CD14-positive monocyte (primary cell): ENCODE data around the gene ZFX. TPM values are rescaled to one million over a fixed set of nuclear protein-coding genes. Genes with fewer than 3 reads are reported as not detected.

Source experiments
- DNase-seq, 3 donors: peaks; one replicate each; pipeline ENCODE4 v3.0.0-alpha.2; 2011 to 2022
- H2AFZ ChIP-seq: 2 replicates; pipeline ENCODE4 v1.6.0; 2012; ENCODE audit warnings: mild to moderate bottlenecking, low read depth, low read length, inconsistent platforms; ENCODE audit not compliant: insufficient read depth, poor library complexity, severe bottlenecking
- H3K27ac ChIP-seq, 2 donors: 1 replicate in 1 of 2; 2 replicates in 1 of 2; pipeline ENCODE4 v1.5.1; 2012 to 2013; ENCODE audit warnings: low read length in 2 of 2, control low read depth in 1 of 2, inconsistent platforms in 1 of 2, low read depth in 1 of 2, mild to moderate bottlenecking in 1 of 2
- H3K27me3 ChIP-seq, 2 donors: one replicate each; pipeline versions ENCODE4 v1.6.0 to v1.6.1; 2011 to 2013; ENCODE audit warnings: low read length in 2 of 2; ENCODE audit not compliant: control insufficient read depth in 2 of 2, insufficient read depth in 2 of 2
- H3K36me3 ChIP-seq, 2 donors: replicated peaks in 1 of 2; 1 replicate in 1 of 2; 2 replicates in 1 of 2; pipeline versions ENCODE4 v1.5.1 to v1.6.1; 2012 to 2013; ENCODE audit warnings: low read length in 2 of 2, control low read depth in 1 of 2, inconsistent platforms in 1 of 2, mild to moderate bottlenecking in 1 of 2; ENCODE audit not compliant: insufficient read depth in 2 of 2, control insufficient read depth in 1 of 2
- H3K4me1 ChIP-seq, 2 donors: 1 replicate in 1 of 2; 2 replicates in 1 of 2; pipeline versions ENCODE4 v1.5.1 to v1.6.1; 2012 to 2013; ENCODE audit warnings: low read length in 2 of 2, control low read depth in 1 of 2, inconsistent platforms in 1 of 2, mild to moderate bottlenecking in 1 of 2, moderate library complexity in 1 of 2; ENCODE audit not compliant: insufficient read depth in 2 of 2, control insufficient read depth in 1 of 2
- H3K4me2 ChIP-seq: replicated peaks from 2 replicates; pipeline ENCODE3; 2012; ENCODE audit warnings: low read length, moderate library complexity, mild to moderate bottlenecking; ENCODE audit not compliant: poor library complexity, severe bottlenecking; ENCODE audit errors: extremely low read depth
- H3K4me3 ChIP-seq, 3 experiments: fragments of 200-600 bp in 1 of 3; sonication (generic) in 1 of 3; replicated peaks in 1 of 3; 1 replicate in 2 of 3; 2 replicates in 1 of 3; pipeline ENCODE4 v1.5.1; 2011 to 2013; ENCODE audit warnings: low read length in 3 of 3, mild to moderate bottlenecking in 3 of 3, control low read depth in 2 of 3, low read depth in 2 of 3, inconsistent platforms in 1 of 3, moderate library complexity in 1 of 3
- H3K79me2 ChIP-seq: 2 replicates; pipeline ENCODE4 v1.6.0; 2012; ENCODE audit warnings: mild to moderate bottlenecking, control low read depth, inconsistent platforms, low read length, moderate library complexity; ENCODE audit not compliant: insufficient read depth
- H3K9ac ChIP-seq: 2 replicates; pipeline ENCODE4 v1.6.0; 2017; ENCODE audit warnings: low read length, mild to moderate bottlenecking; ENCODE audit not compliant: insufficient read depth, poor library complexity, severe bottlenecking
- H3K9me3 ChIP-seq, 2 donors: replicated peaks in 1 of 2; 1 replicate in 1 of 2; 2 replicates in 1 of 2; pipeline versions ENCODE4 v1.5.1 to v1.6.1; 2012 to 2013; ENCODE audit warnings: low read length in 2 of 2, control low read depth in 1 of 2; ENCODE audit not compliant: control insufficient read depth in 1 of 2, insufficient read depth in 1 of 2
- H4K20me1 ChIP-seq: 2 replicates; pipeline ENCODE4 v1.6.0; 2012; ENCODE audit warnings: mild to moderate bottlenecking, low read length, control low read depth, moderate library complexity; ENCODE audit not compliant: insufficient read depth
- H3K27ac Mint-ChIP-seq, 7 donors: one replicate each; pipeline ENCODE4 v1.8.0; 2020; ENCODE audit warnings: mild to moderate bottlenecking in 7 of 7, mixed read lengths in 7 of 7, moderate library complexity in 6 of 7, inconsistent platforms in 2 of 7
- H3K27me3 Mint-ChIP-seq, 3 donors: one replicate each; pipeline ENCODE4 v1.8.0; 2021 to 2022; ENCODE audit warnings: low read depth in 3 of 3, mild to moderate bottlenecking in 3 of 3, mixed read lengths in 3 of 3, moderate library complexity in 3 of 3, inconsistent platforms in 1 of 3
- H3K36me3 Mint-ChIP-seq, 2 donors: one replicate each; pipeline ENCODE4 v1.8.0; 2020; ENCODE audit warnings: mixed read lengths in 2 of 2, inconsistent platforms in 1 of 2, mild to moderate bottlenecking in 1 of 2
- H3K4me1 Mint-ChIP-seq: one replicate; pipeline ENCODE4 v1.8.0; 2020; ENCODE audit warnings: mild to moderate bottlenecking, mixed read lengths
- H3K4me3 Mint-ChIP-seq, 2 donors: one replicate each; pipeline ENCODE4 v1.8.0; 2020; ENCODE audit warnings: mild to moderate bottlenecking in 2 of 2, mixed read lengths in 2 of 2, moderate library complexity in 1 of 2
- H3K9me3 Mint-ChIP-seq, 7 donors: one replicate each; pipeline ENCODE4 v1.8.0; 2020 to 2022; ENCODE audit warnings: mixed read lengths in 7 of 7, mild to moderate bottlenecking in 6 of 7, moderate library complexity in 6 of 7, inconsistent platforms in 2 of 7
- WGBS: methylation state at CpG from one replicate; pipeline ENCODE4 v1.1.5; 2013; ENCODE audit warnings: missing lambda C conversion rate; ENCODE audit not compliant: insufficient coverage; 5-methylcytosine and 5-hydroxymethylcytosine counted together
- intact Hi-C, 2 donors: fragments of 100-400 bp; cut with micrococcal nuclease; formaldehyde crosslinking; loops; one replicate each; pipeline versions ENCODE4 v1.15.0 to v1.15.1; 2023
- polyA plus RNA-seq, 3 donors: library from polyadenylated mRNA; depleted of rRNA in 1 of 3; unstranded in 2 of 3; stranded (reverse) in 1 of 3; fragments of 300-500 nt in 2 of 3; fragments of >200 nt in 1 of 3; fragmentation: Illumina TruSeq in 2 of 3; gene quantifications; 1 replicate in 2 of 3; 2 replicates in 1 of 3; pipeline ENCODE4 v1.2.3, GENCODE V29; 2012 to 2021
- TF ChIP-seq, protein P1 (sequence below): fragments of 200-600 bp; IDR thresholded peaks from one replicate; pipeline ENCODE4 v1.8.0; 2022; ENCODE audit warnings: antibody characterized with exemption, mild to moderate bottlenecking

Gene ZFX
- polyA plus RNA-seq, 3 donors, result 22.3 to 31.1 (median 30.2) TPM

DNA sequence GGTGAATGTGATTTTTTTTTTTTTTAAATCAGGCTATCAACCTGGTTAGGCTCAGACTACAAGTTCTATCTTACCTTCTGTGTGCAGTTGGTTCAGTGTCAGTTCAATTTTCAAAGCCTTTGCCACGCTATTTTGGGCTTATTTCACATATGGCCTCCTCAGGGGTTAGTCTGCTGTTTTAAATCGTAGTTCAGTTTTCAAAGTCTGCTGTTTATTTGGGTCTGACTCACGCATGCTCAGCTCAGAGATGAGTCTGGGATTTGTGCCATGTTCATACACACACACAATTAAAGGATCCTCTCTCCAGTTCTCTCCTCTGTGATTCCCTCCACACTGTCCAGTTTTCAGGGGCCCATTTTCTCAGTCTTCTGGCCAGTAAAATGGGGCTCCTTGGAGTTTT is 32.3 kb upstream of the ZFX start:
- no peaks in the 10 kb centered on the region for H3K79me2 ChIP-seq

DNA sequence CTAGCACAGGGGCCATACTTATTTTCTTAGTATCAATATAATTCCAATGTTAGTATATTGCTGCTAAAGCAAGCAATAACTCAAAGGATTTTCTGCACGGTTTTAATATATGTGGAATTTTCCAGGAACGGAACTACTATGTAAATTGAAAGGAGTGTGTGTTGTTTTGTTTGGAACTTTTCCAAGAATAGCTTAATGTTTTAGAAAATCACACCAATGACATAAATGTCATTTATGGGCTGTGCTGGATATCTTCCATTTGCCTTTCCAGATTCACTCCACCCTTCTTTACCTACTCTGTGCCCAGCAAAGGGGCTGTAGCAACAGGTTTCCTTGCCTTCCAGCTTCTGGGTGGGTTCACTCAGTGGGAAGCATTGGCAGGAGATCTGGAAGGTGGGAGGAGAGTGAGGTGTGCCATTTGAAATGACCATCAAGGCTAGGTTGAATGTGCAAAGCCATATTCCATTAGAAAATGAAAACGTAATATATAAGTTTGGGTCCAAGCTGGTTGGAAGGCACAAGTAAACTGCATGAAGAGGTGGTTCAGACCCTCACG is 25.2 kb upstream of the ZFX start:
- intact Hi-C loops, result no loop called here
- Histone ChIP-seq H2AFZ (no peak overlapping the region), H3K4me1 (no peaks in the 10 kb centered on the region), H3K9ac (no peak overlapping the region), H3K4me3 (no peak overlapping the region), H3K27me3 (peaks cover 0 to 8% of the 10 kb centered on the region in 2 donors), H3K79me2 (no peaks in the 10 kb centered on the region), H4K20me1 (no peaks in the 10 kb centered on the region), H3K9me3 (no peaks in the 10 kb centered on the region), H3K27ac (no peak overlapping the region), H3K4me2 (no peak overlapping the region), H3K36me3 (no peaks in the 10 kb centered on the region)
- no peak overlapping the region for H3K27ac Mint-ChIP-seq
- no peaks in the 10 kb centered on the region for H3K36me3 Mint-ChIP-seq
- H3K9me3 Mint-ChIP-seq, result peaks cover 0 to 3% (median 0%) of the 10 kb centered on the region in 7 donors
- no peak overlapping the region for H3K4me3 Mint-ChIP-seq
- TF ChIP-seq, protein P1, sequence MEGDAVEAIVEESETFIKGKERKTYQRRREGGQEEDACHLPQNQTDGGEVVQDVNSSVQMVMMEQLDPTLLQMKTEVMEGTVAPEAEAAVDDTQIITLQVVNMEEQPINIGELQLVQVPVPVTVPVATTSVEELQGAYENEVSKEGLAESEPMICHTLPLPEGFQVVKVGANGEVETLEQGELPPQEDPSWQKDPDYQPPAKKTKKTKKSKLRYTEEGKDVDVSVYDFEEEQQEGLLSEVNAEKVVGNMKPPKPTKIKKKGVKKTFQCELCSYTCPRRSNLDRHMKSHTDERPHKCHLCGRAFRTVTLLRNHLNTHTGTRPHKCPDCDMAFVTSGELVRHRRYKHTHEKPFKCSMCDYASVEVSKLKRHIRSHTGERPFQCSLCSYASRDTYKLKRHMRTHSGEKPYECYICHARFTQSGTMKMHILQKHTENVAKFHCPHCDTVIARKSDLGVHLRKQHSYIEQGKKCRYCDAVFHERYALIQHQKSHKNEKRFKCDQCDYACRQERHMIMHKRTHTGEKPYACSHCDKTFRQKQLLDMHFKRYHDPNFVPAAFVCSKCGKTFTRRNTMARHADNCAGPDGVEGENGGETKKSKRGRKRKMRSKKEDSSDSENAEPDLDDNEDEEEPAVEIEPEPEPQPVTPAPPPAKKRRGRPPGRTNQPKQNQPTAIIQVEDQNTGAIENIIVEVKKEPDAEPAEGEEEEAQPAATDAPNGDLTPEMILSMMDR, result no peak
- H3K27me3 Mint-ChIP-seq, result peaks cover 0 to 26% (median 2%) of the 10 kb centered on the region in 3 donors
- DNase-seq, result no peak
- WGBS, result no CpG with 5 or more reads among the region's 4 CpGs
- H3K4me1 Mint-ChIP-seq, result no peaks in the 10 kb centered on the region

More for the DNA sequence above, 32.3 kb upstream of the ZFX start:
- Mint-ChIP-seq H3K27me3 (peaks cover 0 to 43% (median under 1%) of the 10 kb centered on the region in 3 donors), H3K36me3 (no peaks in the 10 kb centered on the region), H3K9me3 (peaks cover 0 to 1% (median 0%) of the 10 kb centered on the region in 7 donors), H3K4me3 (no peak overlapping the region), H3K4me1 (no peaks in the 10 kb centered on the region), H3K27ac (no peak overlapping the region)
- no peaks in the 10 kb centered on the region for H3K4me1 ChIP-seq
- H3K27me3 ChIP-seq, result no peaks in the 10 kb centered on the region
- DNase-seq, result no peak
- no peak overlapping the region for H2AFZ ChIP-seq
- no peak overlapping the region for H3K4me3 ChIP-seq
- no peaks in the 10 kb centered on the region for H4K20me1 ChIP-seq
- no CpG with 5 or more reads among the region's 3 CpGs for WGBS
- H3K9me3 ChIP-seq, result no peaks in the 10 kb centered on the region
- intact Hi-C loops, result no loop called here
- TF ChIP-seq, protein P1, result no peak
- H3K36me3 ChIP-seq, result no peaks in the 10 kb centered on the region
- H3K27ac ChIP-seq, result no peak overlapping the region
- H3K4me2 ChIP-seq, result no peak overlapping the region
- H3K9ac ChIP-seq, result no peak overlapping the region
